ENCODE results near the gene PIM3.

The PIM3 gene

GRCh38 chr22:49960159-49961004 lies at the start of gene PIM3:
PIM3 (plus strand) TSS chr22:49960772; CDS start chr22:49960948, 176 bp downstream.
- DNase-seq, result peak; percentile 96

GRCh38 chr22:49911881-49912625 lies 48.5 kb upstream of the PIM3 start:
- no peak for DNase-seq

GRCh38 chr22:49913026-49913425 lies 47.5 kb upstream of the PIM3 start:
- DNase-seq, result no peak

- no peak for DNase-seq
Measured at GRCh38 chr22:49913446-49913845, 47.1 kb upstream of the PIM3 start.

- DNase-seq, result no peak
Measured at GRCh38 chr22:49914256-49914655, 46.3 kb upstream of the PIM3 start.

- no peak for DNase-seq
Measured at GRCh38 chr22:49915610-49916009, 45.0 kb upstream of the PIM3 start.

GRCh38 chr22:49916831-49917230 lies 43.7 kb upstream of the PIM3 start:
- no peak for DNase-seq

- DNase-seq, result peak; percentile 97
Measured at GRCh38 chr22:49917974-49918910, 42.3 kb upstream of the PIM3 start, which contains the start of the genes ALG12 and CRELD2. ALG12 (minus strand) TSS chr22:49918438; CDS start chr22:49913765, 4,673 bp downstream. CRELD2 (plus strand) TSS chr22:49918634; CDS start chr22:49918770, 136 bp downstream.

GRCh38 chr22:49918911-49919881 lies 41.4 kb upstream of the PIM3 start:
- DNase-seq, result no peak

GRCh38 chr22:49920859-49921258 lies 39.7 kb upstream of the PIM3 start:
- no peak for DNase-seq

- no peak for DNase-seq
Measured at GRCh38 chr22:49921508-49922278, 38.9 kb upstream of the PIM3 start.

- no peak for DNase-seq
Measured at GRCh38 chr22:49922484-49922883, 38.1 kb upstream of the PIM3 start.

GRCh38 chr22:49922926-49923325 lies 37.6 kb upstream of the PIM3 start:
- DNase-seq, result no peak

- DNase-seq, result no peak
Measured at GRCh38 chr22:49923445-49923844, 37.1 kb upstream of the PIM3 start.

GRCh38 chr22:49924113-49924833 lies 36.3 kb upstream of the PIM3 start:
- DNase-seq, result no peak

- DNase-seq, result peak; percentile 88
Measured at GRCh38 chr22:49925525-49926128, 34.9 kb upstream of the PIM3 start.

- DNase-seq, result no peak
Measured at GRCh38 chr22:49926916-49927315, 33.7 kb upstream of the PIM3 start.

- DNase-seq, result no peak
Measured at GRCh38 chr22:49927483-49928184, 32.9 kb upstream of the PIM3 start.

- DNase-seq, result no peak
Measured at GRCh38 chr22:49928185-49928495, 32.4 kb upstream of the PIM3 start.
